GM21360 (cell line): ENCODE data around the gene PUS10.
"Not testable (repeated sequence)": the region's sequence is repeated elsewhere in the genome, so short reads cannot be mapped to it uniquely, and the experiment has no call there.

Experiments used
- ATAC-seq: cut with Tn5 transposase; IDR thresholded peaks from one replicate; pipeline ENCODE4 v1.9.1; 2021; ENCODE audit warnings: mild to moderate bottlenecking, moderate library complexity; ENCODE audit not compliant: unreplicated experiment

The PUS10 gene

GRCh38 chr2:61013382-61013781 lies 4.7 kb downstream of the PUS10 start:
- ATAC-seq: no peak

DNA sequence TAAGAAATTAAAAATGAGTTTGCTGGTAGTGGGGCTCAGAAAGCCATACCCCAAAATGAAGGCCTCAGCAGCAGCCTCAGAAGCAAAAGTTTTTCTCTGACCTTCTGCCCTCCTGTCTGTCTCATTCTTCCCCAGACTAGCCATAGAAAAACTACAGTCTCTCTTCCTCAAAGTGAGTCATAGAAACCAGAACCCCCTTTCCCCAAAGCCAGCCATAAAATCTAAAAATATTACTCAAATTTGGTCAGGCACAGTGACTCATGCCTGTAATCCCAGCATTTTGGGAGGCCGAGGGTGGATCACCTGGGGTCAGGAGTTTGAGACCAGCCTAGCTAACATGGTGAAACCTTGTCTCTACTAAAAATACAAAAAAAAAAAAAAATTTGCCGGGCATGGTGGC lies 5.8 kb downstream of the PUS10 start:
- ATAC-seq: not testable (repeated sequence)

DNA sequence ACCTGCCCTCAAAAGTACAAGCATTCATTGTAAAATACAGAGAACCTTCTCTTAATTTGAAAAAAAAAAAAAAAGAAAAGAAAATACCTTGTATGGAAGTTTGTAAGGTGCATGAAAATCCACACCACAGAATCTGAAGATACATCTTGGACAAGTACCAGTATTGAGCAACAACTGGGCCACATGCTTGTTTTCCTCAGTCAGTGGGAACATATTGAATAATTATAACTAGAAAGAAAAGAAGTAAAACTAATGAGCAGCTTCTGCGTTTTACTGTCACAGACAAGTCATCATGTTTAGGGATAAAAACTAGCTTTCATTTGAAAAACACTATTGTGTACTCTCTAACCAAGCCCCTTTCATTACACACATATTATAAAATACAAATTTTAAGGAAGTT lies 6.4 kb downstream of the PUS10 start:
- no peak for ATAC-seq

GRCh38 chr2:61009355-61009754 lies 8.7 kb downstream of the PUS10 start:
- no peak for ATAC-seq

DNA sequence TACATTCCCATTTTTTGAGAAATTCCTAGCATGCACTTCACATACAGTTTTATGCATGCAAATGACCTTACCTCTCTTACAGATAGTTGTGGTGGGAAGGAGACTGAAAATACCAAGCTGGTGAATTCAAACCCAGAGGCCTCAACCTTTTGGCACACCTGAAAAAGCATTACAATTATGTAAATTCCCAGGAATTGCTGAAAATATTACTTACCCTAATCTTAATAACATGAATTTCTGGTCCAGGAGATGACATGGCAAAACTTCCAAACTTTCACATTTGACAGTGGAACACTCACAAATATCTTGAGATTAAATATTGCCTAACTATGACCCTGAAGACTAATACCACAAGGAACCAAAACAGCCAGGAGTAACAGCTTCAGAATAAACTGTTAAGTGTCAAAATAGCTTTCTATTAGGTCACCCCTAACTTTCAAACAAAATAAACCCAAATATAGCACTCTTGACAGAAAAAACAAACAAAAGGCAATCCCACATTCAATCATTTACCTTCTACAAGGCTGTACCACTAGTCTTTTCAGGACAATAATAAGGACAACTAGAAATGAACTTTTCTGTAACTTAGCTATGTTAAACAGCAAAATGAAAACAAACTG lies 11.5 kb downstream of the PUS10 start:
- no peak for ATAC-seq

DNA sequence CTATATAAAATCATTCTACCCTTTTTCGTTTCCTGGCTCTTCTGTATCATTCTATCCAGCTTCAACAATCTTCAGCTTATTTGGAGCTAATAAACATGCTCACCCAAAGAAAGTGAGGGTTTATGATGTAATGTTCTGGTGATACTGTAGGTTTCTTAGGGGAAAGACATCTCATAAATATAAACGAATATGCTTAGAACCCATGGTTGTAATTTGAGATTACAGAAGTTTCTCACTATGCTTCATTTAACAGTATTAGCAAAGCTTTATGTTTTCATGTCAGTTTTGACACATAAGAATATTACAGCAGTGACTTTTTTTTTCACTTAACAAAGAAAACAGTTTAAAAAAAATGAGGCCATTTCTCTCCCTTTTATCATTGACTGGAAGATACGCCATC lies 12.3 kb downstream of the PUS10 start:
- no peak for ATAC-seq

GRCh38 chr2:60998628-60999545 lies 19.2 kb downstream of the PUS10 start:
- no peak for ATAC-seq

- ATAC-seq: no peak
Measured at GRCh38 chr2:60994131-60994530, 23.9 kb downstream of the PUS10 start.

DNA sequence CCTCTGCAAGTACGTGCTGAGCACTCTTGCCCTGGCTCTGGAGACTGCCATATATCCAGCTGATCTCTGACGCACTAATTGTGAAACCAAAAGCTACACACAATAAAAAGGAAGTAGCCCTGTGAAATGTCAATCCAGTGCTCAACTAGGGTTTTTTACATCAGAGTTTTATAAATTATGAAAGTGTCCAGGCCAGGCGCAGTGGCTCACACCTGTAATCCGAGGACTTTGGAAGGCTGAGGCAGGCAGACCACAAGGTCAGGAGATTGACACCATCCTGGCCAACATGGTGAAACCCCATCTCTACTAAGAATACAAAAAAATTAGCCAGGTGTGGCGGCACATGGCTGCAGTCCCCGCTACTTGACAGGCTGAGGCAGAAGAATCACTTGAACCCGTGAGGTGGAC lies 25.1 kb downstream of the PUS10 start:
- ATAC-seq: peak; percentile 96

DNA sequence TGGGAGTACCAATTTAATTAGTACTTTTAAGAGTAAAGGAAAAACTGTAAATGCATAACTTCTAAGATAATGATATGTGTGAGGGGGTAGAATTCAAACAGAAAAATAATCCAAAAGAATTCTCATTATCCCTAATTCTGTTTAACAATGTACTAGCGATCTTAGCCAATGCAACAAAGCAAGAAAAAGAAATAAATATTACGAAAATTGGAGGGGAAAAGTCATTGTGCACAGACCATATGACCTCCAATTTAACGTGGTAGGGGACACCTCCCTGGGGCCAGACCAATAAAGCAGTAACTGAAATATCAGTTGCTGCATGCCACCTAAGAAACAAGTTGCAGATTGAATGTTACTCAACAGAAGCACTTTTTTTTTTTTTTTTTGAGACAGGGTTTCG lies 26.4 kb downstream of the PUS10 start:
- ATAC-seq: no peak

DNA sequence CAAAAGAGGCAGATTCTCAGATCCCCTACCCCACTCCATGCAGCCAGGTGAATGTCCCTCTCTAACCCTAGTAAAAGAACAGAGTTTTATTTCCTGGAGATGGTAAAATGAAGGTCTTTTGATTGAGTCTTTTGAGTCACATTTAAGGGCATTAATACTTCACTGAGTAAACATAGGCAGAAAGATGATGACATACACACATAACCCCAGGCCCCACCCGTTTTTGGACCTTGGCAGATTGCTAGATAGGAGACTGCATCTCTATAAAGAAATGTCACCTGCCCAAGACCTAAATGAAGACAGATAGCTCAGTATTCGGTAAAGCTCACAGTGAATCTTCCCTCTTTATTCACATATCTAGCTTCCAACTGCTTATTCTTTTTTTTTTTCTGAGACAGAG lies 28.8 kb downstream of the PUS10 start:
- no peak for ATAC-seq

- not testable (repeated sequence) for ATAC-seq
Measured at GRCh38 chr2:60987656-60988055, 30.4 kb downstream of the PUS10 start.

- no peak for ATAC-seq
Measured at GRCh38 chr2:60987041-60987440, 31.0 kb downstream of the PUS10 start.

DNA sequence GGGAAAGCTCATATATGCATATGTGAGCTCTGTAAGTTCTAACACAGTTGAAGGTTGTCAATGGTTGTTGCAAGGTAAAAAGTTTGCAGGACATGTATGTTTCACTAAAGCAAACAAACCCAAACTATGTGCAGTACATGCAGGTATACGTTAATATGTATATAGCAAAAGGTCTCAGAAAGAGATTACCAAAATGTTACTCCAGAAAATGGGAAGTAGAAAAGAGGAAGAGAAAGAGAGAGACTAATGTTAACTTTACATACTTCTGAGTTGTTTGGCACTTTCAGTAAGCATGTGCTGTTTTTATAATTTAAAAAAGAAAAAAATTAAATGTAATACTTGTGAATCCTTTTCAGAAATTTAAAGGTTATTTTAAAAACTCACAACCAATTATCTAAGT lies 33.3 kb downstream of the PUS10 start:
- peak; percentile 57 for ATAC-seq

DNA sequence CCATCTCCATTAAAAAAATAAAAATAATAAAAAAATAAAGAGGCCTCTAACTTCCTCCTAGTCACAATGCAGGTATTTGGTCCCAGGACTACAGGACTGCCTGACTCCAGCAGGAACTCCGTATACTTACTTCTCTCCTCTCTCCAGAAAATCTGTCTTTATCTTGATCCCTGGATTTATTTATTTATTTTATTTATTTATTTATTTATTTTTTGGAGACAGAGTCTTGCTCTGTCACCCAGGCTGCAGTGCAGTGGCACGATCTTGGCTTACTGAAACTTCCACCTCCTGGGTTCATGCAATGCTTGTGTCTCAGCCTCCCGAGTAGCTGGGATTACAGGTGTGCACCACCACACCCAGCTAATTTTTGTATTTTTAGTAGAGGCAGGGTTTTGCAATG lies 36.0 kb downstream of the PUS10 start:
- not testable (repeated sequence) for ATAC-seq

- ATAC-seq: no peak
Measured at GRCh38 chr2:60980071-60980815, 37.8 kb downstream of the PUS10 start.

DNA sequence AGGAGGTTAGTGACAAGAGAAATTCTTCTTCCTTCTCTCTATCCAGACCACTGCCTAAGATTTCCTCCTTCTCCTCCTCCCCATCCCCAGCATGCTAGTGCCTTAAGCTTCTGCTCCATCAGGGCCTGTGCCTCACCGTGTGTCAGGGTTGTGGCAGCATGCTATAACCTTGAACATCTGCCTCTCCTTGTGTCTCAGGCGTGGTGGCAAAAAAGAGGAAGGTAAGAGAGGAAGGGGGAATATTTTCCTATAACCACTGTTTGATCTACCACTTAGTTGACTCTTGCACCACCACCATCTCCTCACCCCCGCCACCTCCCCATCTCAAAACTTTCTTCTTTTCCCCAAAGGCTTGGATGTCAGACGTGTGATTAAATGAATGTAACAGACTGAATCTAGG lies 38.8 kb downstream of the PUS10 start:
- no peak for ATAC-seq

DNA sequence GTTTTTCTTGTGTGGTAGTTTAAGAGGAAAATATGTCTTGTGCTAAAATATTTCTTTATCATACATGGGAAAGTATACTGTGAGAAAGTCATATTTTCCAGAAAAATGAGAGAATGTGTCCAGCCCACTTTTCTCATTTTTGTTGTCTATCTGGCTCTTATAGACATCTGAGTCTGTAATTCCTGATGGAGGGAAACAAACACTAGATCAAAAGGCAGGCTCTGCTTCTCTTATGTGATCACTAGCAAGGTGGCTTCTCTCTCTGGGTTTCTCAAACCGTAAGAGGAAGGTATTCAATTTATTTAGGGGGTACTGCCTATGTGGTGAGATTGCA lies 40.5 kb downstream of the PUS10 start:
- no peak for ATAC-seq

GRCh38 chr2:60976875-60977561 lies 41.0 kb downstream of the PUS10 start:
- ATAC-seq: no peak

DNA sequence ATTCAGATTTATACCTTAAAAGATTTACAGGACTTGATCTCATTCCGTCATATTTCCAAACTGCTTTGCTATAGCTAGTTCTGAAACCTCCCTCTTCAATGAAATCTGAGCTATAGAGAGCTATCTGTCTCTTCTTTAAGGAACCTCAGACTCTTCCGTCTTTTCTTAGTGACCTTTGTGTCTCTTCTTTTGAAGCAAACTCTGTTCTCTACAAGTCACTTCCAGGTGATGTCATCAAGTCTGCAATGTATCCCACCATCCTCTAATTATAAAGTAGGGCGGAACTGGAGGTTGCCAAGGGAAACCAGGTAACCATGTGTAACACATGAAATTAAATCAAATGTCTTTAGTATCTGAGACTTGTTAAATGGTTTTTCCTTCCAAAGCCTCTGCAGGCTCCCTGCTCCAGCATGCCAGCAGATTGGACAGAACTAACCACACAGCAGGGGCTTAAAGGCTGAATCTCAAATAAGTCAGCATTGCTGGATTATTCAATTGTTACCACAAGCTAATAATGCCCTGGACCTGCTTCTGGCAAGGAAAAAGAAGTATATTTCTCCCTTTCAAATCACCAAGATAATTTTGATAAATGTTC lies 41.7 kb downstream of the PUS10 start:
- ATAC-seq: no peak

- ATAC-seq: no peak
Measured at GRCh38 chr2:60974652-60975051, 43.4 kb downstream of the PUS10 start.
